AG10803 (cell line): Measurements from ENCODE around the gene SMOC2.

ENCODE experiments used
- DNase-seq: peaks from one replicate; pipeline ENCODE4 v3.0.0; 2010; ENCODE audit warnings: low read depth
- H3K4me3 ChIP-seq: 2 replicates; pipeline ENCODE4 v1.5.1; 2011; ENCODE audit warnings: mild to moderate bottlenecking, low read length, control low read depth
- CTCF ChIP-seq: conservative IDR thresholded peaks from 2 replicates; pipeline ENCODE4 v1.5.1; 2011; ENCODE audit warnings: mild to moderate bottlenecking, low read length, control low read depth, inconsistent platforms

Gene SMOC2

GRCh38 chr6:168400037-168400436 lies 40.9 kb upstream of the SMOC2 start:
- DNase-seq: no peak
- TF ChIP-seq CTCF: no peak
- no peak overlapping the region for H3K4me3 ChIP-seq

- no peak overlapping the region for H3K4me3 ChIP-seq
- no peak for DNase-seq
- no peak for TF ChIP-seq CTCF
Observed at GRCh38 chr6:168403370-168404005, 37.5 kb upstream of the SMOC2 start.

- no peak overlapping the region for H3K4me3 ChIP-seq
- no peak for TF ChIP-seq CTCF
- no peak for DNase-seq
Observed at GRCh38 chr6:168404560-168404959, 36.4 kb upstream of the SMOC2 start.

GRCh38 chr6:168407842-168408241 lies 33.1 kb upstream of the SMOC2 start:
- TF ChIP-seq CTCF: no peak
- DNase-seq: no peak
- H3K4me3 ChIP-seq: no peak overlapping the region

GRCh38 chr6:168408504-168409136 lies 32.4 kb upstream of the SMOC2 start:
- no peak for TF ChIP-seq CTCF
- DNase-seq: no peak
- H3K4me3 ChIP-seq: no peak overlapping the region

- no peak for DNase-seq
- no peak overlapping the region for H3K4me3 ChIP-seq
- no peak for TF ChIP-seq CTCF
Observed at GRCh38 chr6:168410035-168410434, 30.9 kb upstream of the SMOC2 start.

- no peak for TF ChIP-seq CTCF
Observed at GRCh38 chr6:168410554-168411011, 30.4 kb upstream of the SMOC2 start.

More at GRCh38 chr6:168410554-168411011, 30.4 kb upstream of the SMOC2 start:
- no peak overlapping the region for H3K4me3 ChIP-seq
- DNase-seq: no peak
